GM12801 (cell line): ENCODE results near the gene MYO7A.

Experiments
- TF ChIP-seq, protein P1 (sequence below): IDR thresholded peaks from one replicate; pipeline ENCODE4 v1.5.1; 2011; ENCODE audit warnings: control low read depth; ENCODE audit not compliant: insufficient read length; ENCODE audit errors: extremely low read depth

Gene MYO7A

DNA sequence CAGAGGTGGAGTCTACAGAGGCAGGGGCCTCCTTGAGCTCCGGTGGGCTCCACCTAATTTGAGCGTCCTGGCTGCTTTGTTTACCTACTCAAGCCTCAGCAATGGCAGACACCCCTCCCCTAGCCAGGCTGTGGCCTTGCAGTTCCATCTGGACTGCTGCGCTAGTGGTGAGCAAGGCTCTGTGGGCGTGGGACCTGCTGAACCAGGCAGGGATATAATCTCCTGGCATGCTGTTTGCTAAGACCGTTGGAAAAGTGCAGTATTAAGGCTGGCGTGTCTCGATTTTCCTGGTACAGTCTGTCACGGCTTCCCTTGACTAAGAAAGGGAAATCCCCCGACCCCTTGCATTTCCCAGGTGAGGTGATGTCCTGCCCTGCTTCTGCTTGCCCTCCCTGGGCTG, 95.8 kb downstream of the MYO7A start:
- TF ChIP-seq, protein P1, sequence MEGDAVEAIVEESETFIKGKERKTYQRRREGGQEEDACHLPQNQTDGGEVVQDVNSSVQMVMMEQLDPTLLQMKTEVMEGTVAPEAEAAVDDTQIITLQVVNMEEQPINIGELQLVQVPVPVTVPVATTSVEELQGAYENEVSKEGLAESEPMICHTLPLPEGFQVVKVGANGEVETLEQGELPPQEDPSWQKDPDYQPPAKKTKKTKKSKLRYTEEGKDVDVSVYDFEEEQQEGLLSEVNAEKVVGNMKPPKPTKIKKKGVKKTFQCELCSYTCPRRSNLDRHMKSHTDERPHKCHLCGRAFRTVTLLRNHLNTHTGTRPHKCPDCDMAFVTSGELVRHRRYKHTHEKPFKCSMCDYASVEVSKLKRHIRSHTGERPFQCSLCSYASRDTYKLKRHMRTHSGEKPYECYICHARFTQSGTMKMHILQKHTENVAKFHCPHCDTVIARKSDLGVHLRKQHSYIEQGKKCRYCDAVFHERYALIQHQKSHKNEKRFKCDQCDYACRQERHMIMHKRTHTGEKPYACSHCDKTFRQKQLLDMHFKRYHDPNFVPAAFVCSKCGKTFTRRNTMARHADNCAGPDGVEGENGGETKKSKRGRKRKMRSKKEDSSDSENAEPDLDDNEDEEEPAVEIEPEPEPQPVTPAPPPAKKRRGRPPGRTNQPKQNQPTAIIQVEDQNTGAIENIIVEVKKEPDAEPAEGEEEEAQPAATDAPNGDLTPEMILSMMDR = no peak

DNA sequence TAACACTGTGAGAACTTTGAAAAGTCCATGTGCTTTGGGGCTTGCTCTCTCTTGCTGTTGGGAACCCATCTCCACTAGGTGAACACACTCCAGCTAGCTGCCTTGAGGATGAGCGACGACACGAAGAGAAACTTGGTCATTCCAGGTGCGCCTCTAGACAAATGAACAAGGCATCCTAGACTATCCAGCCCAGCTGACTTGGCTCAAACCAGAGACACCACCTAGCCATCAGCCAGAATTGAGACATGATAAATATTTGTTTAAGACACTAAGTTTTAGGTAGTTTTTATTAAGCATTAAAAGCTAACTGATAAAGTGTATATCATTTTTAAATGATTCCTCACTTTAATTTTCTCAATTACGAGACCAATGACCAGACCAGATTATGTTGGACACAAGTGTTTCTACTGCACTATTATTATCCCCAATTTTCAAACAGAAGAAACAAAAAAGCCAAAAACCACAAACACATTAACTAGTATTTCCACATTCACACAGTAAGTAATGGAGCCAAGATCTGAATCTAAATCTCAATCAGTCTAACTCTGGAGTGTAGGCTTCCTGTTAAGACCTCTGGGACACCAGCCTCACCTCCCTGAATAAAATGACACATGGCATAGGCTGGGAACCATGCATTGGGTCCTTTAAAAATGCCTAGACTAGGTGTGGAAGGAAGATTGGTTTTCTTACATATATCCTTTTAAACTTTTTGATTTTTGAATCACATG, 103.0 kb downstream of the MYO7A start:
- TF ChIP-seq, protein P1 = no peak

DNA sequence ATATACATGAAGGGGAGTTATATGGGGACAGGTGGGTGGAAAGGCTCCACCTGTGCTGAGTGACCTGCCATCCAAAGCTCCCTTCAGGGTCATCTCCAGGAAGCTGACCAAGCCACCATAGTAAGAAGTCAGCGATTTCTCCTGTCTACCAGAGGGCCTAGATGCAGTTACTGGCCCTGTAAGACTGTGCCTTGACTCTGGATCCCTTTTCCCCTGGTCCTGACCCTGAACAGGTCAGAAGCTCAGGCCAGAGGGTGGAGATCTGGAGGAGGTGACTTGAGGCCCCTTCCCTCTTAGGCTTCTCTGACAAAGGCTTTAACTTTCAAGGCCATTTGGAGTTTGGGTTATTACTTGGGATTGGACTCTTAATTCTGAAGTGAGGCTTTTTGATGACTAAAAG, 103.8 kb downstream of the MYO7A start:
- TF ChIP-seq, protein P1 = no peak

DNA sequence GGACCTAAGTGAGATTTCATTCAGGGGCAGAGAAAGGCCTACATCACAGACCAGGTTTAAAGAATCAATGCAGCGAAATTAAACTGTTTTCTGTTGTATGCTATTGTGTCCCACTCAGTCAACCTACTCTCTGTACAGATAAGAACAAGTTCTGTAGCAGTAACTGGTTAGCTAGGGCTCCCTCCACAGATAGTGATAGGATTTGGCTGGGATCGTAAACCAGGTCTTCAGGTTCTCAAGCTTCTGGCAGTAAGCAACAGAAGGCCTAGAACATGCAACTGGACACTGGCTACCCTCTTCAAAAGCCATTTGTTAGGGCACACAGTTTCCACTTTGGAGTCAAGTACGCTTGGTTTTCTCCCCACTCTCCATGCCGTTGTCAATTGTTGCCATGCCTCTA, 104.2 kb downstream of the MYO7A start:
- TF ChIP-seq, protein P1 = no peak

DNA sequence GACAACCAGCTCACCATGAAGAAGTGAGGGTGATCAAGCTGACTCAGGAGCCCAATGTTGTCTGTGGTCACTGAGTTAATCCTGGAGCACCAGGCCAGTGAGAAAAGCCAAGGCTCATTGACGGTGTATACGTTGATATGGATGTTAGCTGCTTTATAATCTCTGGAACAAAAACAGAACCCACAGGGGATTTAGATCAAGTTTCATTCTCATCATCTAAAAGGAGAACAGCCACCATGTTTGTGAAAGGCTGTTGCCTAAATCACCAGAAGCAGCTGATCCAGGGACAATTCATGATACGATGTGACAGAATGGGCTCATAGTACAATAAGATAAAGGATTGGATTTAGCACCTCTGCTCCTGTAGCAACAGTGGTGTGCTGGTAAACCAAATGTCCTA, 105.0 kb downstream of the MYO7A start:
- TF ChIP-seq, protein P1 = no peak

DNA sequence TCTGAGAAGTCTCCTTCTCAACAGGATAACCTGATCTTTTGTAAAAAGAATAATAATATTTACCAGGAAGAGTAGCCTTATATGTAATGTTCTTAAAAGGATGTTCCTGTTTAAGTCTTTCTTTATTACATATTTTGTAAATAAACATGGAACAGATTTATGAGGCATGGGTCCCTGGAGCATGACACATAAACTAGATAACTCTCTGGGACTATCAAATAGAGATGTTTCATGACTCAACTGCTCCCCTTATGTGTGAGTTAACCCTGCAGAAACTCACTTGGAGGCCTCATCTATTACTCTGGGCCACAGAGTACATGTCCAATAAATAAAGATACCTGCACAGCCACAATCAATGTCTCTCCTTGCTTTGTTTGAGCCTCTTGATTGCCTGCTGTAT, 108.9 kb downstream of the MYO7A start:
- TF ChIP-seq, protein P1 = no peak

DNA sequence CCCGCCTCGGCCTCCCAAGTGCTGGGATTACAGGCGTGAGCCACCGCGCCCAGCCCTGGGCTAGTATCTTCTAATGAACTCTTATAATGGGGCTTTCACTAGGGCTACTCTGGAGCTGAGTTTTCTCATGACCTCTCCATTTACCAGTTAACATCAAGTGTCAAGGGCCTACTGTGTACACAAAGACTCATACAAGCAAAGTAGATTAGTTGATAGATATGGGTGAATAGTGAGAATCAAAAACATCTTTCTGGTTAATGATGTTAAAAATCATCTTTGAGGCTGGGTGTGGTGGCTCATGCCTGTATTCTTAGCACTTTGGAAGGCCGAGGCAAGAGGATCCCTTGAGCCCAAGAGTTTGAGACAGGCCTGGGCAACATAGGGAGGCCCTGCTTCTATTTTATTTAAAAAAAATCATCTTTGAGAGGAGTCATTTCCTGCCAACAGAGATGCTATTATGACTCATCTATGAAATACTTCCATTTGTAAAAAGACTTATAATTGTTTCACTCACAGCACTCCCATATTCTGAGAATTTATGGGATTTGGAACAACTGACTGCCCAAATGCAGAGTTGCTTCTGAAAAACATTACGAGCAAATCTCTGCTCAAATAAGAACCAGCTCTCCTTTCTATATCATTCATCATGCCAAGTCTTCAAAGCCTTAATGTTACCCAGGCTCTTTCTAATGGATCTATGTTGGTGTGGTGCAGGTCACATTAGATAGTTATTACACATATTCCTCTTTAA, 116.4 kb downstream of the MYO7A start:
- TF ChIP-seq, protein P1 = no peak
